IMR-90 (cell line): ENCODE data around the gene HCN3. TPM values are rescaled to one million over a fixed set of nuclear protein-coding genes. Genes with fewer than 3 reads are reported as not detected.

ENCODE experiments used
- ATAC-seq: fragments of 200-7000 bp; cut with Tn5 transposase; 2 replicates; pipeline ENCODE4 v1.9.1; 2020; ENCODE audit warnings: low read depth, mild to moderate bottlenecking, moderate library complexity
- BruUV-seq: library from RNA; stranded (reverse); fragments of 400-500 nt; replicated peaks from 2 replicates; lab custom pipeline; 2021; lab: Mats Ljungman, UMichigan
- CTCF ChIA-PET: fragments of 300-600 bp; formaldehyde crosslinking; extraction: SDS; loops from one replicate; lab custom pipeline; 2021; ENCODE audit warnings: antibody characterized with exemption; lab: Yijun Ruan, JAX
- POLR2A ChIA-PET: fragments of 300-600 bp; sonication (Branson Sonifier 250); formaldehyde crosslinking; loops from one replicate; lab custom pipeline; 2022; ENCODE audit warnings: antibody characterized with exemption; ENCODE audit not compliant: unreplicated experiment; lab: Charles Lee
- DNase-seq: peaks from one replicate; pipeline ENCODE4 v3.0.0; 2013
- H2AFZ ChIP-seq: replicated peaks from 2 replicates; pipeline ENCODE3; 2013; ENCODE audit warnings: low read length, mild to moderate bottlenecking; ENCODE audit not compliant: poor library complexity
- H2AK5ac ChIP-seq: 2 replicates; pipeline ENCODE4 v1.6.1; 2013; ENCODE audit warnings: low read depth, low read length, inconsistent platforms
- H2AK9ac ChIP-seq: replicated peaks from 2 replicates; pipeline ENCODE3; 2013; ENCODE audit warnings: mild to moderate bottlenecking, low read depth, low read length, moderate library complexity; ENCODE audit not compliant: poor library complexity
- H2BK120ac ChIP-seq: 2 replicates; pipeline ENCODE4 v1.6.1; 2013; ENCODE audit warnings: low read depth, low read length, inconsistent platforms
- H2BK15ac ChIP-seq: 3 replicates; pipeline ENCODE4 v1.6.1; 2013; ENCODE audit warnings: low read depth, low read length, inconsistent platforms
- H2BK20ac ChIP-seq: 2 replicates; pipeline ENCODE4 v1.6.1; 2013; ENCODE audit warnings: low read depth, mild to moderate bottlenecking, inconsistent platforms, low read length, moderate library complexity
- H2BK5ac ChIP-seq: 2 replicates; pipeline ENCODE4 v1.6.1; 2013; ENCODE audit warnings: mild to moderate bottlenecking, low read depth, low read length, inconsistent platforms; ENCODE audit not compliant: poor library complexity, severe bottlenecking
- H3K14ac ChIP-seq: replicated peaks from 2 replicates; pipeline ENCODE4 v1.6.1; 2013; ENCODE audit warnings: low read depth, low read length, inconsistent platforms
- H3K18ac ChIP-seq: 2 replicates; pipeline ENCODE4 v1.6.1; 2013; ENCODE audit warnings: low read depth, low read length, control low read depth
- H3K23ac ChIP-seq: 2 replicates; pipeline ENCODE4 v1.6.1; 2013; ENCODE audit warnings: low read depth, low read length, inconsistent platforms
- H3K27ac ChIP-seq: 2 replicates; pipeline ENCODE4 v1.5.1; 2013; ENCODE audit warnings: mild to moderate bottlenecking, control low read depth, low read length; ENCODE audit not compliant: insufficient read depth
- H3K27me3 ChIP-seq: 2 replicates; pipeline ENCODE4 v1.6.1; 2013; ENCODE audit warnings: low read length; ENCODE audit not compliant: control insufficient read depth, insufficient read depth
- H3K36me3 ChIP-seq: 2 replicates; pipeline ENCODE4 v1.6.1; 2013; ENCODE audit warnings: low read length, mixed read lengths; ENCODE audit not compliant: control insufficient read depth, insufficient read depth
- H3K4ac ChIP-seq: 2 replicates; pipeline ENCODE4 v1.6.1; 2013; ENCODE audit warnings: low read depth, low read length, inconsistent platforms
- H3K4me1 ChIP-seq: 2 replicates; pipeline ENCODE4 v1.6.1; 2013; ENCODE audit warnings: low read length, mixed read lengths; ENCODE audit not compliant: control insufficient read depth, insufficient read depth
- H3K4me2 ChIP-seq: 2 replicates; pipeline ENCODE4 v1.6.1; 2013; ENCODE audit warnings: low read depth, mild to moderate bottlenecking, control low read depth, low read length, moderate library complexity
- H3K4me3 ChIP-seq: 2 replicates; pipeline ENCODE4 v1.5.1; 2013; ENCODE audit warnings: low read depth, mild to moderate bottlenecking, control low read depth, low read length, moderate library complexity; ENCODE audit not compliant: insufficient read depth
- H3K56ac ChIP-seq: 2 replicates; pipeline ENCODE4 v1.6.1; 2013; ENCODE audit warnings: low read length, inconsistent platforms; ENCODE audit not compliant: insufficient read depth; ENCODE audit errors: extremely low read depth
- H3K79me1 ChIP-seq, 2 experiments: 2 replicates each; pipeline ENCODE4 v1.6.1; 2013; ENCODE audit warnings: low read length in 2 of 2, inconsistent platforms in 1 of 2, low read depth in 1 of 2
- H3K9ac ChIP-seq: 2 replicates; pipeline ENCODE4 v1.6.1; 2013; ENCODE audit warnings: low read depth, low read length, control low read depth
- H3K9me1 ChIP-seq: 2 replicates; pipeline ENCODE4 v1.6.1; 2013; ENCODE audit warnings: low read length, inconsistent platforms; ENCODE audit not compliant: insufficient read depth
- H3K9me3 ChIP-seq: 2 replicates; pipeline ENCODE4 v1.6.1; 2013; ENCODE audit warnings: low read length; ENCODE audit not compliant: control insufficient read depth, insufficient read depth
- H4K20me1 ChIP-seq: 2 replicates; pipeline ENCODE4 v1.6.1; 2013; ENCODE audit warnings: low read length, inconsistent platforms; ENCODE audit not compliant: insufficient read depth
- H4K5ac ChIP-seq: 2 replicates; pipeline ENCODE4 v1.6.1; 2013; ENCODE audit warnings: mild to moderate bottlenecking, low read depth, low read length, control low read depth
- H4K8ac ChIP-seq, 2 experiments: 2 replicates each; pipeline ENCODE4 v1.6.1; 2013; ENCODE audit warnings: low read depth in 2 of 2, low read length in 2 of 2, control low read depth in 1 of 2, inconsistent platforms in 1 of 2
- H4K91ac ChIP-seq: 2 replicates; pipeline ENCODE4 v1.6.1; 2013; ENCODE audit warnings: low read depth, low read length, inconsistent platforms; ENCODE audit not compliant: insufficient read depth
- CEBPB ChIP-seq: IDR thresholded peaks from 2 replicates; pipeline ENCODE4 v1.6.1; 2012; ENCODE audit warnings: low read depth, low read length, improper control_type of control experiment
- MAZ ChIP-seq: IDR thresholded peaks from 2 replicates; pipeline ENCODE4 v1.6.1; 2012; ENCODE audit warnings: low read depth, mild to moderate bottlenecking, low read length, improper control_type of control experiment, moderate library complexity, borderline replicate concordance
- MXI1 ChIP-seq: IDR thresholded peaks from 2 replicates; pipeline ENCODE4 v1.6.1; 2012; ENCODE audit warnings: low read depth, mild to moderate bottlenecking, low read length, moderate library complexity, borderline replicate concordance
- NFE2L2 ChIP-seq: fragments of 150-350 bp; IDR thresholded peaks from 2 replicates; pipeline ENCODE4 v1.6.1; 2016; ENCODE audit warnings: low read depth, mild to moderate bottlenecking, low read length
- POLR2A ChIP-seq: IDR thresholded peaks from 2 replicates; pipeline ENCODE4 v1.6.1; 2012; ENCODE audit warnings: mild to moderate bottlenecking, low read depth, low read length
- RFX5 ChIP-seq: IDR thresholded peaks from 2 replicates; pipeline ENCODE4 v1.8.0; 2012; ENCODE audit warnings: low read depth, mild to moderate bottlenecking, low read length, moderate library complexity
- SMC3 ChIP-seq: fragments of 150-350 bp; IDR thresholded peaks from 2 replicates; pipeline ENCODE4 v1.6.1; 2016; ENCODE audit warnings: low read depth, mild to moderate bottlenecking, antibody characterized with exemption, low read length, moderate library complexity
- WGBS, 2 experiments: methylation state at CpG; one replicate each; pipeline versions ENCODE4 v1.1.5 to v1.1.7; 2013; ENCODE audit warnings: missing lambda C conversion rate in 2 of 2; ENCODE audit not compliant: insufficient read length in 1 of 2; ENCODE audit errors: extremely low coverage in 2 of 2; 5-methylcytosine and 5-hydroxymethylcytosine counted together
- dilution Hi-C: fragments of 300-500 bp; cut with HindIII; formaldehyde crosslinking; loops from one replicate; pipeline ENCODE4 v1.14.3; 2018; ENCODE audit warnings: low sequenced_read_pairs; ENCODE audit not compliant: unreplicated experiment
- in situ Hi-C: fragments of 300-500 bp; cut with MboI; formaldehyde crosslinking; loops from 3 replicates; pipeline ENCODE4 v1.14.3; 2019; ENCODE audit warnings: low sequenced_read_pairs, inconsistent platforms, mixed read lengths
- intact Hi-C: fragments of 100-400 bp; cut with micrococcal nuclease; formaldehyde crosslinking; loops from 2 replicates; pipeline ENCODE4 v1.10.0; 2022
- polyA plus RNA-seq, 3 experiments: library from polyadenylated mRNA; depleted of rRNA; stranded (reverse); fragments of >200 nt; gene quantifications; 2 replicates each; pipeline ENCODE4 v1.2.3, GENCODE V29; 2012; ENCODE audit warnings: low replicate concordance in 1 of 3
- total RNA-seq: library from RNA; depleted of rRNA; stranded (reverse); fragments of >200 nt; gene quantifications from 2 replicates; pipeline ENCODE4 v1.2.3, GENCODE V29; 2012
- TF ChIP-seq, protein P1 (sequence below): conservative IDR thresholded peaks from 2 replicates; pipeline ENCODE4 v1.5.1; 2012; ENCODE audit warnings: mild to moderate bottlenecking, low read depth, low read length, improper control_type of control experiment

Gene HCN3
- total and polyA plus RNA-seq, 2 of the 4 experiments (the other 2 are of a cell fraction), result 0.36 to 2.7 TPM

DNA sequence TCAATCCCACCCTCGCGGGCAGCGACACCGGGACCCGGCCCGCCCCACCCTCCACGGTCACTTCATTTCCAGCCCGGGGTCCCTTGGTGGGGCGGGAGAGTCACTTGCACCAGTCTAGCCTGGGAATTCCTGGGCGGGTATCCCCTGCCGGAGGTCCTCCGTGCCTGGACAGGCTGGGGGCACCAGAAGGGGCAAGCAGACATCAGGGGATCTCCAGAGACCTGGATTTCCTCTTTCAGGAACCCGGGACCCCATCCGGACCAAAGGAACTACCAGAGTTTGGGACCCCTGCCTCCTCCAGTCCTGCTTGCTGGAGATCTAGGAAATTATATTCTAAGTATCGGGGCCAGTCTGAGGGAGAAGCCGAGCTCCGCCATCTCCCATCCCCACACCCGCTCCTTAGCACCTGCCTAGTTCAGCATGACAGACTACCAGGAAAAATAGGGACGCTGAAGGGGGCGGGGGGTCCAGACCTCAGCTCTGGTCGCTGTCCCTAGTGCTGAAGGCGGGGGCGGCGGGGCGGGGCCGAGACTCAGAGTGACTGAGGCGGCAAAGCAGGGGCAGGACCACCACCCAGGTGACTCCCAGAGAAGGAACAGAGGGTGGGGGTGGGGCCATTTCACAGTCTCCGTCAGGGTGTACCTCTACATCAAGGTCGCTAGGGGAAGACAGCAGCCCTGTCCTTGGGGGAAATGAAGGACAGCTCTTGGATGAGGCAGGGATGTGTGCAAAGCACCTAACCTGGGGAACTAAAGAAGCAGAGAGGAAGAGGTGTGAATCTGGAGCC is 832 bp downstream of the HCN3 start:
- DNase-seq (peak; percentile 15), ATAC-seq (no peak)
- no peak overlapping the region; a peak in 1 of 4 replicates for H4K8ac ChIP-seq
- no peaks in the 10 kb centered on the region; the same call in 1 of the 2 replicates for H4K20me1 ChIP-seq
- H2AK5ac ChIP-seq, result no peak overlapping the region
- TF ChIP-seq CEBPB (no peak), RFX5 (no peak), NFE2L2 (no peak), MAZ (peak; percentile 54; the same call in 1 of the 2 replicates), POLR2A (no peak), MXI1 (0 out of 2 replicates have a peak, but pooled peaks have one; percentile 59), SMC3 (no peak)
- TF ChIP-seq, protein P1, sequence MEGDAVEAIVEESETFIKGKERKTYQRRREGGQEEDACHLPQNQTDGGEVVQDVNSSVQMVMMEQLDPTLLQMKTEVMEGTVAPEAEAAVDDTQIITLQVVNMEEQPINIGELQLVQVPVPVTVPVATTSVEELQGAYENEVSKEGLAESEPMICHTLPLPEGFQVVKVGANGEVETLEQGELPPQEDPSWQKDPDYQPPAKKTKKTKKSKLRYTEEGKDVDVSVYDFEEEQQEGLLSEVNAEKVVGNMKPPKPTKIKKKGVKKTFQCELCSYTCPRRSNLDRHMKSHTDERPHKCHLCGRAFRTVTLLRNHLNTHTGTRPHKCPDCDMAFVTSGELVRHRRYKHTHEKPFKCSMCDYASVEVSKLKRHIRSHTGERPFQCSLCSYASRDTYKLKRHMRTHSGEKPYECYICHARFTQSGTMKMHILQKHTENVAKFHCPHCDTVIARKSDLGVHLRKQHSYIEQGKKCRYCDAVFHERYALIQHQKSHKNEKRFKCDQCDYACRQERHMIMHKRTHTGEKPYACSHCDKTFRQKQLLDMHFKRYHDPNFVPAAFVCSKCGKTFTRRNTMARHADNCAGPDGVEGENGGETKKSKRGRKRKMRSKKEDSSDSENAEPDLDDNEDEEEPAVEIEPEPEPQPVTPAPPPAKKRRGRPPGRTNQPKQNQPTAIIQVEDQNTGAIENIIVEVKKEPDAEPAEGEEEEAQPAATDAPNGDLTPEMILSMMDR, result 0 out of 2 replicates have a peak, but pooled peaks have one; percentile 14
- H3K4me3 ChIP-seq, result peak overlapping the region; percentile 69
- peak overlapping the region; percentile 81 for H3K4me2 ChIP-seq
- dilution Hi-C loops (no loop called here), in situ Hi-C loops (loop anchor here (5.0 kb wide), 1 partner anchor 39 kb away; no protein-coding TSS in a partner anchor), intact Hi-C loops (loop anchor here (1.0 to 5.0 kb wide), 4 partner anchors 30 to 370 kb away; partner anchors contain the start of gene FDPS)
- H2AFZ ChIP-seq, result peak overlapping the region; percentile 98
- peaks cover 5% of the 10 kb centered on the region for H3K9me1 ChIP-seq
- no TSS peak for BruUV-seq
- H3K4me1 ChIP-seq, result peaks cover 1% of the 10 kb centered on the region
- ChIA-PET POLR2A (no interaction called here), CTCF (interaction anchor here (0.5 kb wide), 1 partner anchor 344 kb away, joined by 3 read pairs; no protein-coding TSS in a partner anchor)
- peaks cover 0 to 15% of the 10 kb centered on the region in 2 experiments; a peak in 2 of 4 replicates for H3K79me1 ChIP-seq
- no peak overlapping the region for H2BK120ac ChIP-seq
- no peak overlapping the region; the same call in 1 of the 2 replicates for H3K4ac ChIP-seq
- H3K14ac ChIP-seq, result no peak overlapping the region
- peak overlapping the region; percentile 87 for H2AK9ac ChIP-seq
- peak overlapping the region; percentile 45 for H3K9ac ChIP-seq
- H3K9me3 ChIP-seq, result no peaks in the 10 kb centered on the region
- no peaks in the 10 kb centered on the region for H3K27me3 ChIP-seq
- H3K23ac ChIP-seq, result no peak overlapping the region; the same call in 1 of the 2 replicates
- H2BK5ac ChIP-seq, result no peak overlapping the region
- no peak overlapping the region for H3K18ac ChIP-seq
- H4K91ac ChIP-seq, result no peak overlapping the region
- WGBS, 2 experiments, result 17% methylated on average over 1 of the region's 29 CpGs; no CpG with 5 or more reads in 1 of the 2 experiments
- no peak overlapping the region for H2BK15ac ChIP-seq
- no peak overlapping the region; the same call in 1 of the 2 replicates for H3K27ac ChIP-seq
- no peak overlapping the region for H2BK20ac ChIP-seq
- H3K36me3 ChIP-seq, result no peaks in the 10 kb centered on the region
- no peak overlapping the region for H3K56ac ChIP-seq
- no peak overlapping the region for H4K5ac ChIP-seq
